ENCODE data around the gene ME1. TPM values are rescaled to one million over a fixed set of nuclear protein-coding genes. Genes with fewer than 3 reads are reported as not detected.

ME1 gene
- total RNA-seq, 4 donors from 2014 or later = 12.8 to 40.5 (median 28.4) TPM

DNA sequence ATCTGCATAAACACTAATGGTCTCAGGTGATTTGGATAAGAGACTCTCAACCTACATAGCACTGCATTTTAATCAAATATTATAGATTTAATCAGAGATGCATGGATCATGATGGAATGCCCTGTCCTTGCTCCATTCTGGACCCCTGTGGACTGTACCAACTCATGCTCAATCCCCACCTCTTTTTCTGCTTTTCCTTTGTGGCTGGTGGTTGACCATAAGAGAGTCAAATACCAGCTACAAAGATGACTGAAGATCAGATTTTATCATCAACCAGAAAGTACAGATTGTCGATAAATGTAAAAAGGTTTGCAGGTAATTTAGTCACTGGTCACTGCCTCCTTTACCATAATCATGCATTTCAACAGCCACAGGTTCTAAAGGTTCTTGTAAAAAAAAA, 116.2 kb downstream of the ME1 start:
- Histone ChIP-seq H3K4me3 (no peak overlapping the region), H3K27me3 (no peaks in the 10 kb centered on the region), H3K9me3 (no peaks in the 10 kb centered on the region), H3K36me3 (no peaks in the 10 kb centered on the region), H3K27ac (no peak overlapping the region), H3K4me1 (no peaks in the 10 kb centered on the region)
- DNase-seq (ENCODE audit: low spot score in 2 of 2) = no peak
- TF ChIP-seq POLR2AphosphoS5 (IDR thresholded peaks at IDR 0.05) (no peak), POLR2A (IDR thresholded peaks at IDR 0.05) (no peak), EP300 (IDR thresholded peaks at IDR 0.05) (no peak)
- TF ChIP-seq, protein P1, sequence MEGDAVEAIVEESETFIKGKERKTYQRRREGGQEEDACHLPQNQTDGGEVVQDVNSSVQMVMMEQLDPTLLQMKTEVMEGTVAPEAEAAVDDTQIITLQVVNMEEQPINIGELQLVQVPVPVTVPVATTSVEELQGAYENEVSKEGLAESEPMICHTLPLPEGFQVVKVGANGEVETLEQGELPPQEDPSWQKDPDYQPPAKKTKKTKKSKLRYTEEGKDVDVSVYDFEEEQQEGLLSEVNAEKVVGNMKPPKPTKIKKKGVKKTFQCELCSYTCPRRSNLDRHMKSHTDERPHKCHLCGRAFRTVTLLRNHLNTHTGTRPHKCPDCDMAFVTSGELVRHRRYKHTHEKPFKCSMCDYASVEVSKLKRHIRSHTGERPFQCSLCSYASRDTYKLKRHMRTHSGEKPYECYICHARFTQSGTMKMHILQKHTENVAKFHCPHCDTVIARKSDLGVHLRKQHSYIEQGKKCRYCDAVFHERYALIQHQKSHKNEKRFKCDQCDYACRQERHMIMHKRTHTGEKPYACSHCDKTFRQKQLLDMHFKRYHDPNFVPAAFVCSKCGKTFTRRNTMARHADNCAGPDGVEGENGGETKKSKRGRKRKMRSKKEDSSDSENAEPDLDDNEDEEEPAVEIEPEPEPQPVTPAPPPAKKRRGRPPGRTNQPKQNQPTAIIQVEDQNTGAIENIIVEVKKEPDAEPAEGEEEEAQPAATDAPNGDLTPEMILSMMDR (IDR thresholded peaks at IDR 0.05) = no peak
- WGBS = 88% methylated on average over 1 of the region's 1 CpG

DNA sequence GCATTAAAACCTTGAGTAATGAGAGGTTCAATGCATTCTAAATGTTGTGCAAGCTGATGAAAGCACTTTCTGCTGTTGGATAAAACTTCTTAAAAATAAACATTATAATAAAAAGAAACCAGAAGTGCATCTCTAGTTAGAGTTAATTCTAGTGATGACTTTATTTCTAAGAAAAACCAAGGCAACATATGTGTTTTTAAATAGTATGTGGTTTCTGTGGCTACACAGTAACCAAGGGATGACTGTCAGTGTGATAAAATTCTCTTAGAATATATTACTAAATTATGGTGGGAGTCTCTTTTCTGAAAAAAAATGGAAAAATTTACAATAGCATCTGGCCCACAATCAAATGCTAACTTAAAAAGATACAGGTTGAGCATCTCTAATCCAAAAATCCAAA, 117.0 kb downstream of the ME1 start:
- Histone ChIP-seq H3K27ac (no peak overlapping the region), H3K36me3 (no peaks in the 10 kb centered on the region), H3K27me3 (no peaks in the 10 kb centered on the region), H3K9me3 (no peaks in the 10 kb centered on the region), H3K4me1 (no peaks in the 10 kb centered on the region), H3K4me3 (no peak overlapping the region)
- TF ChIP-seq, protein P1 (IDR thresholded peaks at IDR 0.05) = no peak
- TF ChIP-seq EP300 (IDR thresholded peaks at IDR 0.05) = no peak
- TF ChIP-seq POLR2A (IDR thresholded peaks at IDR 0.05) = no peak
- TF ChIP-seq POLR2AphosphoS5 (IDR thresholded peaks at IDR 0.05) = no peak
- no peak for DNase-seq (ENCODE audit: low spot score in 2 of 2)

DNA sequence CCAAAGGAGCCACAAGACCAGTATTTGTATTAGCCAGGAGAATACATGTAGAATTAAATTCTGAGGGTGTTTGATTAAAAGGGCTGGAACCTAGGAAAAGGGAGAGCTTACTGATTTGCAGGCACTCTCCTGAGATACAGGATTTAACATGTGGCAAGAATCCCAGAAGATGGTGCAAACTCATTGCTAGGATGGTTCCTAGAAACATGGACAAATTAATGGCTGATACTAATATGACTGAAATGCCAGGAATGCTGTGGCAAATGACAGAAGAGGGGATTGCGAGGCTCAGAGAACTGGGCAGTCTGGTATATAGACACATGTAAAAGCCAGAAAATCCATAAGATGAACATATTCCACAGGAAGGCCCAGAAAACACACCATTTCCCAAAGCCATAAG, 119.6 kb downstream of the ME1 start:
- no peaks in the 10 kb centered on the region for H3K4me1 ChIP-seq
- TF ChIP-seq EP300 (IDR thresholded peaks at IDR 0.05) = no peak
- no peak for TF ChIP-seq POLR2A (IDR thresholded peaks at IDR 0.05)
- no peak for TF ChIP-seq POLR2AphosphoS5 (IDR thresholded peaks at IDR 0.05)
- TF ChIP-seq, protein P1 (IDR thresholded peaks at IDR 0.05) = no peak
- WGBS = 100% methylated on average over 1 of the region's 1 CpG

DNA sequence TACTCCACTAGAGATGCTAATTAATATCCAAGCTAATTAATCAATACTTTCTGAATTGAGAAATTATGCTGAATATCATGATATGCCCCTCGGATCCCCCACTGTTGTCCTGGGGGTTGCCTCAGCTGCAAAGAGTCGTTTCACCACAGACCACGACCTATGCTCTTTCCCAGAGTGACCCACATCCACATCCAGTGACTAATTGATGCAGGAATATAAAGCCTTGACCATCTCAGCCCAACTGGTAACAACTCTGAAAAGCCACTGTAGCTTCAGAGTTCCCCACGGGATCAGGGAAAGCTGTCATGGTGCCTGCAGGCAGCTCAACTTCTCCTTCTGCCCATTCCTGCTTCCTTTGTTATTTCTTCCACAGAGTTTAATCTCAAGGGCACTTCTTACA, 120.8 kb downstream of the ME1 start:
- TF ChIP-seq EP300 (IDR thresholded peaks at IDR 0.05) (no peak), POLR2A (IDR thresholded peaks at IDR 0.05) (no peak), POLR2AphosphoS5 (IDR thresholded peaks at IDR 0.05) (no peak)
- TF ChIP-seq, protein P1 (IDR thresholded peaks at IDR 0.05) = no peak
- H3K4me1 ChIP-seq = no peaks in the 10 kb centered on the region
- H3K9me3 ChIP-seq = no peaks in the 10 kb centered on the region
- no peaks in the 10 kb centered on the region for H3K27me3 ChIP-seq
- no peak overlapping the region for H3K27ac ChIP-seq
- H3K4me3 ChIP-seq = no peak overlapping the region
- DNase-seq (ENCODE audit: low spot score in 2 of 2) = no peak
- H3K36me3 ChIP-seq = no peaks in the 10 kb centered on the region
- WGBS = 75% methylated on average over 4 of the region's 4 CpGs

More for the DNA sequence above, 119.6 kb downstream of the ME1 start:
- DNase-seq (ENCODE audit: low spot score in 2 of 2) = no peak
- Histone ChIP-seq H3K27ac (no peak overlapping the region), H3K27me3 (no peaks in the 10 kb centered on the region), H3K4me3 (no peak overlapping the region), H3K36me3 (no peaks in the 10 kb centered on the region), H3K9me3 (no peaks in the 10 kb centered on the region)

DNA sequence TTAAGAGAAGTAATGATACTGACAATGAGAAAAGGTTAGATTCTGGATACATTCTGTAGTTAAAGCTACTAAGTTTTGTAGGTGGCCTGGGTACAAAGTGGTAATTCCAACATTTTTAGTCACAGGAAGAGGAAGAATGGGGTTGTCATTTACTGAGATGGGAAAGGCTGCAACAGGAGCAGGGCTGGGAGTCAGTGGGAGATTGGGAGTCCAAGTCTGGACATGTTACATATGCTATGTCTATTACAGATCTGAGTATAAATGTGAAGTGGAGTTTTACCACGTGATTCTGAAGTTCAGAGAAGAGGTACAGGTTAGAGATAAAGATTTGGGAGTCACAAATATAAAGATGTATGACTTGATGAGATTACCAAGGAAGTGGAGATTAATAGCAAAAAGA, 121.5 kb downstream of the ME1 start:
- Histone ChIP-seq H3K27me3 (no peaks in the 10 kb centered on the region), H3K9me3 (no peaks in the 10 kb centered on the region), H3K27ac (no peak overlapping the region), H3K4me1 (no peaks in the 10 kb centered on the region), H3K4me3 (no peak overlapping the region), H3K36me3 (no peaks in the 10 kb centered on the region)
- no peak for DNase-seq (ENCODE audit: low spot score in 2 of 2)
- TF ChIP-seq POLR2AphosphoS5 (IDR thresholded peaks at IDR 0.05) (no peak), EP300 (IDR thresholded peaks at IDR 0.05) (no peak), POLR2A (IDR thresholded peaks at IDR 0.05) (no peak)
- TF ChIP-seq, protein P1 (IDR thresholded peaks at IDR 0.05) = no peak
- 36% methylated on average over 1 of the region's 1 CpG for WGBS
